HuH-7 (cell line): ENCODE measurements around the gene B4GALT1.
"Not testable (repeated sequence)": the region's sequence is repeated elsewhere in the genome, so short reads cannot be mapped to it uniquely, and the experiment has no call there.

Experiments
- DNase-seq: peaks from one replicate; pipeline ENCODE4 v3.0.0; 2011; ENCODE audit warnings: low spot score

The B4GALT1 gene

GRCh38 chr9:33161589-33162132 is 5.5 kb downstream of the B4GALT1 start:
- DNase-seq: no peak

GRCh38 chr9:33161011-33161588 is 6.0 kb downstream of the B4GALT1 start:
- DNase-seq: no peak

GRCh38 chr9:33160446-33160845 is 6.7 kb downstream of the B4GALT1 start:
- not testable (repeated sequence) for DNase-seq

GRCh38 chr9:33159777-33160127 is 7.4 kb downstream of the B4GALT1 start:
- DNase-seq: no peak

- DNase-seq: no peak
These were observed 8.0 kb downstream of the B4GALT1 start for GRCh38 chr9:33158843-33159776.

GRCh38 chr9:33157960-33158842 is 8.9 kb downstream of the B4GALT1 start:
- no peak for DNase-seq

- DNase-seq: no peak
These were observed 11.7 kb downstream of the B4GALT1 start for GRCh38 chr9:33155393-33155792.

GRCh38 chr9:33154371-33154770 is 12.8 kb downstream of the B4GALT1 start:
- no peak for DNase-seq

GRCh38 chr9:33153666-33154065 is 13.5 kb downstream of the B4GALT1 start:
- DNase-seq: no peak

- no peak for DNase-seq
These were observed 14.1 kb downstream of the B4GALT1 start for GRCh38 chr9:33153001-33153400.

- no peak for DNase-seq
These were observed 15.5 kb downstream of the B4GALT1 start for GRCh38 chr9:33151601-33152000.

- no peak for DNase-seq
These were observed 16.1 kb downstream of the B4GALT1 start for GRCh38 chr9:33151007-33151557.

GRCh38 chr9:33148367-33149014 is 18.6 kb downstream of the B4GALT1 start:
- DNase-seq: no peak

GRCh38 chr9:33147416-33148169 is 19.5 kb downstream of the B4GALT1 start:
- no peak for DNase-seq

- DNase-seq: no peak
These were observed 20.8 kb downstream of the B4GALT1 start for GRCh38 chr9:33146298-33146697.

GRCh38 chr9:33144551-33144950 is 22.6 kb downstream of the B4GALT1 start:
- DNase-seq: no peak

- no peak for DNase-seq
These were observed 23.9 kb downstream of the B4GALT1 start for GRCh38 chr9:33143241-33143661.

GRCh38 chr9:33142535-33142934 is 24.6 kb downstream of the B4GALT1 start:
- DNase-seq: no peak

- DNase-seq: no peak
These were observed 26.5 kb downstream of the B4GALT1 start for GRCh38 chr9:33140401-33141360.
